ENCODE data around the gene HIVEP3.
A peak's percentile ranks its signal among the peaks of the same experiment; 100 is the strongest.

The HIVEP3 gene

GRCh38 chr1:41813226-41813625, 105.5 kb downstream of the HIVEP3 start:
- WGBS, 2 experiments (ENCODE audit: insufficient coverage in 2 of 2), result 76 to 86% methylated on average over 4 to 5 of the region's 5 CpGs
- Histone ChIP-seq H3K36me3 (ENCODE audit: control insufficient read depth, insufficient read depth, low read length) (no peaks in the 10 kb centered on the region), H3K4me1 (ENCODE audit: control insufficient read depth, insufficient read depth, low read length, poor library complexity, severe bottlenecking) (peaks cover 6% of the 10 kb centered on the region), H3K9me3 (ENCODE audit: control insufficient read depth, low read length) (no peaks in the 10 kb centered on the region), H3K4me3 (ENCODE audit: extremely low read depth, insufficient read depth, low read length, poor library complexity, severe bottlenecking) (no peak overlapping the region), H3K27ac (ENCODE audit: low read depth, low read length, severe bottlenecking) (no peak overlapping the region)

- Histone ChIP-seq H3K9me3 (ENCODE audit: control insufficient read depth, low read length) (no peaks in the 10 kb centered on the region), H3K36me3 (ENCODE audit: control insufficient read depth, insufficient read depth, low read length) (no peaks in the 10 kb centered on the region)
- WGBS, 2 experiments (ENCODE audit: insufficient coverage in 2 of 2), result 71% methylated on average over 1 of the region's 2 CpGs; no CpG with 5 or more reads in 1 of the 2 experiments
Observed at GRCh38 chr1:41812453-41812852, 106.3 kb downstream of the HIVEP3 start.

GRCh38 chr1:41812051-41812450, 106.7 kb downstream of the HIVEP3 start:
- Histone ChIP-seq H3K9me3 (ENCODE audit: control insufficient read depth, low read length) (no peaks in the 10 kb centered on the region), H3K27ac (ENCODE audit: low read depth, low read length, severe bottlenecking) (peak overlapping the region; percentile 93), H3K4me3 (ENCODE audit: extremely low read depth, insufficient read depth, low read length, poor library complexity, severe bottlenecking) (no peak overlapping the region), H3K4me1 (ENCODE audit: control insufficient read depth, insufficient read depth, low read length, poor library complexity, severe bottlenecking) (peaks cover 6% of the 10 kb centered on the region), H3K36me3 (ENCODE audit: control insufficient read depth, insufficient read depth, low read length) (no peaks in the 10 kb centered on the region)
- WGBS, 2 experiments (ENCODE audit: insufficient coverage in 2 of 2), result 46 to 50% methylated on average over 3 to 4 of the region's 5 CpGs

More at GRCh38 chr1:41812453-41812852, 106.3 kb downstream of the HIVEP3 start:
- peaks cover 6% of the 10 kb centered on the region for H3K4me1 ChIP-seq (ENCODE audit: control insufficient read depth, insufficient read depth, low read length, poor library complexity, severe bottlenecking)
- peak overlapping the region; percentile 93 for H3K27ac ChIP-seq (ENCODE audit: low read depth, low read length, severe bottlenecking)
- no peak overlapping the region for H3K4me3 ChIP-seq (ENCODE audit: extremely low read depth, insufficient read depth, low read length, poor library complexity, severe bottlenecking)

- Histone ChIP-seq H3K9me3 (ENCODE audit: control insufficient read depth, low read length) (no peaks in the 10 kb centered on the region), H3K27ac (ENCODE audit: low read depth, low read length, severe bottlenecking) (no peak overlapping the region), H3K36me3 (ENCODE audit: control insufficient read depth, insufficient read depth, low read length) (no peaks in the 10 kb centered on the region), H3K4me3 (ENCODE audit: extremely low read depth, insufficient read depth, low read length, poor library complexity, severe bottlenecking) (no peak overlapping the region), H3K4me1 (ENCODE audit: control insufficient read depth, insufficient read depth, low read length, poor library complexity, severe bottlenecking) (peaks cover 11% of the 10 kb centered on the region)
- 33 to 63% methylated on average over 4 of the region's 7 CpGs for WGBS, 2 experiments (ENCODE audit: insufficient coverage in 2 of 2)
Observed at GRCh38 chr1:41811051-41811795, 107.5 kb downstream of the HIVEP3 start.

- H3K9me3 ChIP-seq (ENCODE audit: control insufficient read depth, low read length), result no peaks in the 10 kb centered on the region
- H3K4me1 ChIP-seq (ENCODE audit: control insufficient read depth, insufficient read depth, low read length, poor library complexity, severe bottlenecking), result peaks cover 12% of the 10 kb centered on the region
- H3K36me3 ChIP-seq (ENCODE audit: control insufficient read depth, insufficient read depth, low read length), result no peaks in the 10 kb centered on the region
- H3K4me3 ChIP-seq (ENCODE audit: extremely low read depth, insufficient read depth, low read length, poor library complexity, severe bottlenecking), result no peak overlapping the region
- H3K27ac ChIP-seq (ENCODE audit: low read depth, low read length, severe bottlenecking), result no peak overlapping the region
Observed at GRCh38 chr1:41810446-41810845, 108.3 kb downstream of the HIVEP3 start.

- Histone ChIP-seq H3K36me3 (ENCODE audit: control insufficient read depth, insufficient read depth, low read length) (no peaks in the 10 kb centered on the region), H3K27ac (ENCODE audit: low read depth, low read length, severe bottlenecking) (no peak overlapping the region), H3K4me1 (ENCODE audit: control insufficient read depth, insufficient read depth, low read length, poor library complexity, severe bottlenecking) (peaks cover 12% of the 10 kb centered on the region), H3K4me3 (ENCODE audit: extremely low read depth, insufficient read depth, low read length, poor library complexity, severe bottlenecking) (no peak overlapping the region), H3K9me3 (ENCODE audit: control insufficient read depth, low read length) (no peaks in the 10 kb centered on the region)
- WGBS, 2 experiments (ENCODE audit: insufficient coverage in 2 of 2), result 74 to 80% methylated on average over 3 of the region's 3 CpGs
Observed at GRCh38 chr1:41809692-41810091, 109.0 kb downstream of the HIVEP3 start.

GRCh38 chr1:41807390-41807789, 111.3 kb downstream of the HIVEP3 start:
- Histone ChIP-seq H3K27ac (ENCODE audit: low read depth, low read length, severe bottlenecking) (no peak overlapping the region), H3K4me3 (ENCODE audit: extremely low read depth, insufficient read depth, low read length, poor library complexity, severe bottlenecking) (no peak overlapping the region), H3K36me3 (ENCODE audit: control insufficient read depth, insufficient read depth, low read length) (no peaks in the 10 kb centered on the region), H3K9me3 (ENCODE audit: control insufficient read depth, low read length) (no peaks in the 10 kb centered on the region), H3K4me1 (ENCODE audit: control insufficient read depth, insufficient read depth, low read length, poor library complexity, severe bottlenecking) (peaks cover 7% of the 10 kb centered on the region)
- 82 to 97% methylated on average over 6 of the region's 6 CpGs for WGBS, 2 experiments (ENCODE audit: insufficient coverage in 2 of 2)

- Histone ChIP-seq H3K4me1 (ENCODE audit: control insufficient read depth, insufficient read depth, low read length, poor library complexity, severe bottlenecking) (peaks cover 7% of the 10 kb centered on the region), H3K27ac (ENCODE audit: low read depth, low read length, severe bottlenecking) (no peak overlapping the region), H3K9me3 (ENCODE audit: control insufficient read depth, low read length) (no peaks in the 10 kb centered on the region), H3K36me3 (ENCODE audit: control insufficient read depth, insufficient read depth, low read length) (no peaks in the 10 kb centered on the region), H3K4me3 (ENCODE audit: extremely low read depth, insufficient read depth, low read length, poor library complexity, severe bottlenecking) (no peak overlapping the region)
- WGBS, 2 experiments (ENCODE audit: insufficient coverage in 2 of 2), result 82 to 97% methylated on average over 9 of the region's 17 CpGs
Observed at GRCh38 chr1:41806472-41807155, 112.1 kb downstream of the HIVEP3 start.

- H3K9me3 ChIP-seq (ENCODE audit: control insufficient read depth, low read length), result no peaks in the 10 kb centered on the region
- peaks cover 7% of the 10 kb centered on the region for H3K4me1 ChIP-seq (ENCODE audit: control insufficient read depth, insufficient read depth, low read length, poor library complexity, severe bottlenecking)
- WGBS, 2 experiments (ENCODE audit: insufficient coverage in 2 of 2), result 78 to 96% methylated on average over 2 to 5 of the region's 8 CpGs
- H3K36me3 ChIP-seq (ENCODE audit: control insufficient read depth, insufficient read depth, low read length), result no peaks in the 10 kb centered on the region
- no peak overlapping the region for H3K4me3 ChIP-seq (ENCODE audit: extremely low read depth, insufficient read depth, low read length, poor library complexity, severe bottlenecking)
- H3K27ac ChIP-seq (ENCODE audit: low read depth, low read length, severe bottlenecking), result no peak overlapping the region
Observed at GRCh38 chr1:41805771-41806471, 112.8 kb downstream of the HIVEP3 start.

- peaks cover 7% of the 10 kb centered on the region for H3K4me1 ChIP-seq (ENCODE audit: control insufficient read depth, insufficient read depth, low read length, poor library complexity, severe bottlenecking)
- no peak overlapping the region for H3K27ac ChIP-seq (ENCODE audit: low read depth, low read length, severe bottlenecking)
- no peaks in the 10 kb centered on the region for H3K36me3 ChIP-seq (ENCODE audit: control insufficient read depth, insufficient read depth, low read length)
- no peaks in the 10 kb centered on the region for H3K9me3 ChIP-seq (ENCODE audit: control insufficient read depth, low read length)
- no peak overlapping the region for H3K4me3 ChIP-seq (ENCODE audit: extremely low read depth, insufficient read depth, low read length, poor library complexity, severe bottlenecking)
- WGBS, 2 experiments (ENCODE audit: insufficient coverage in 2 of 2), result 80 to 85% methylated on average over 4 to 5 of the region's 5 CpGs
Observed at GRCh38 chr1:41804176-41804575, 114.5 kb downstream of the HIVEP3 start.
